Kasumi-1 (cell line): ENCODE results near the gene RAB3IL1.

ENCODE experiments used
- DNase-seq, 2 experiments: peaks; one replicate each; lab custom pipeline; 2025; lab: John Stamatoyannopoulos, UW

Gene RAB3IL1

DNA sequence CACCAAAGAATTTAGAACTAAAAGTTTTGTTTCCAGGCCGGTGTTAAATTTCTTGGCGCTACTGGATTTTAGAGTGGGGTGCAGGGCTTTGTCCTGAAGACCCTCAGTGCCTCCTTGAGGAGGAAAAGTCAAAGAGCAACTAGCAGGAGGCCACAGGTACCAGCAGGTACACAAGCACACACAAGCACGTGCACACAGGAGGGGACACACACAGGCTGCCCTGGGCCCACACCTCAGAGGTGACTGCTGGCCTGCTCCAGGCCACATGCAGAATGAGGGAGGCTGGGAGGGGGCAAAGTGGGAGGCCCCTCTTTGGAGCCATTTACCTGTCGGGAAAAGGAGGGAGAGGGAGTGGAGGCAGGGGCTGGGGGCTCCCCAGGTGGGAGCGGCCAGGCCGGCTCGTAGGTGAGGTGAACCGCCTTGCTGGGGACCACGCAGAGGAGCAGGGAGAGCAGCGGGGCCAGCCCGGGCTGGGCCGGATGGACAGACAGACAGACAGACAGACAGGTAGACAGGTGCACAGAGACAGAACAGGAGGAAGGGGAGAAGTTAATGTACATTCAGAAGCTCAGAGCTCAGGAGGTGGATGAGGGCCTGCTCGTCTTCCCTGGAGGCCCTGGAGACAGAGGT is 12.2 kb downstream of the RAB3IL1 start:
- DNase-seq = no peak

DNA sequence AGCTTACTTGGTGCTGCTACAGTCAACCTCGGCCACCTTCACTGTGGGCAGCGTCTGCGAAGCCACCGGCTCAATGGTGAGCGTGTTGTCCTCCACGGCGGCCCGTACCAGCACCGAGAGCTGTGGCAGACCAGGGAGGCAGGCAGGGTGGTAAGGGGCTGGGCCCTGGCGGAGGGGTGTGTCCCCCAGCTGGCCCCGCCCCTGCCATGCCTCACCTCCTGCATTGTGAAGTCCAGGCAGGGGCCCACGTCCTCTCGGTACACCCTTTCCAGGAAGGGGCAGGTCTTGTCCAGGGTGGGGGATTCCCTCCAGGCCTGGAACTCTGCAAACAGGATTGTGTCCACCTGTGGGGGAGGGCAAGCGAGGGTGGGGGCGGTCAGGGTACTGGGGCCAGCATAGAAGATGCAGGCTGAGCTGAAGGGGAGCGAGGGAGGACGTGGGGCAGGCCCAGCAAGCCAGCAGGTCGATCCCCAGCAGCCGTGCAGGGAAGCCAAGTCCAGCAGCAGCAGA is 12.8 kb downstream of the RAB3IL1 start:
- DNase-seq = no peak

DNA sequence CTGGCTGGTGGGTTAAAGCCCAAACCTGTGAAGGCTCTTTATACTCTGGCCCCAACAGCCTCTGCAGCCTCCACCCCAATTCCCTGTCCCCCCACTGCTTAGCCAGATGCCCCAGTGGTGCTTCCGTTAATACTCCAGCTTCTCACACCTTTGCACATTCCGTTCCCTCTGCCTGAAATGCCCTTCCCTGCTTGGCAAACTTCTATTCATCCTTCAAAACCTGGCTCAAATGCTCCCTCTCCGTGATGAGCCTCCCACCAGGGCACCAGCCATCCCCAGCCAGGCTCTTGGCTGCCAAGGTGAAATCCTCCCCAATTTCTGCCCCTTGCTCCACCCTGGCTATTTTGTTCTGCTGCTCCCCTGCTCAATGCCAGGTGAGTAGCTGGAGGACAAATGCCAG is 13.5 kb downstream of the RAB3IL1 start:
- DNase-seq = no peak

DNA sequence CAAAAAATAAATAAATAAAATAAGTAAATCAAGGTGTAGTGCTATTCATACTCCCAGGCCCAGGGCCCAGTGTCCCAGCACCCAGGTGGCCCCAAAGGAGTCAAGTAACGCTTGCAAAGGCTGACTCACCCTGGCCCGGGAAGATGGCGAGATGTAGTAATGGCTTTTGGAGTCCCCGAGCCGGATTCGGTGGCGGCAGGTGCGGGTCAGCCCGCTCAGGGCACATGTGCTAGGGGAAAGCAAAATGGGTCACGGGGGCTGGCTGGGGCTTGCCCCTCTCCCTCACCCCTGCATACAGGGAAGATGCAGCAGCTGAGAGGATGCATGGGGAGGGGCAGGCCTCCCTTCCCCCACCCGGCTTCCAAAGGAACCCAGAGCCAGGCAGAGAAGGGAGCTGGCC is 15.1 kb downstream of the RAB3IL1 start:
- DNase-seq = no peak

DNA sequence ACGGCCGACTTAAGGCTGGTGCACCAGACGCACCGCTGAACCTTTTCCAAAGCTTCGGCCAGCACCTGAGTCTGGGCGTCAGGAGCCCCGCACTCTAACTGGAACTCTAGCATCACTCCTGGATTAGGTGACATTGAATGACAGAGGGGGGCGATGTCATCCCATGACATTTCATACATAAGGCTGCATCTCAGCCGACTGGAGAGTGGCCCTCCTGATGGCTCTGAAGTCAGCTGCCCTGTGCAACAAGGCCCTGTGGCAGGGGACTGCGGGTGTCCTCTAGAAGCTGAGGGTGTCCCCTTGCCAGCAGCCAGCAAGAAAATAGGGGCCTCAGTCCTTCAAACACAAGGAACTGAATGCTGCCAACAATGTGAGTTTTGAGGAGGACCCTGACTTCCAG is 16.0 kb downstream of the RAB3IL1 start:
- no peak for DNase-seq

DNA sequence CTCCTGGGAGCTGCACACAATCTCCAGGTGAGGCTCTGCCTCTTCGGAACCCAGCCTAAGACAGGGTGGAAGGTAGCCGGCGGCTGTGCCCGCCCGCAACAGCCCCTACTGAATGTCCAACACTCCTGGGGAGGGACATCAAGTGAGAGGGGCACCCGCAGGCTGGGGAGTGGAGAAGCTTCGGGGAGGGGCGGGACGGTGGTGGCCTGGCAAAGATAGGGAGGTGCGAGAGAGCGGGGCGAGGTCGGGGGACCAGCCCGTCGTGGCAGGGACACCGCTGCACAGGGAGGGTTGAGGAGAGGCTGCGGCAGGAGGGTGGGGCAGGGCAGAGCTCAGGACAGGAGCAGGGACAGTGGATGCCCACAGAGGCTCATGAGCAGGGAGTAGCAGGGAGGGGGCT is 17.1 kb downstream of the RAB3IL1 start:
- no peak for DNase-seq

DNA sequence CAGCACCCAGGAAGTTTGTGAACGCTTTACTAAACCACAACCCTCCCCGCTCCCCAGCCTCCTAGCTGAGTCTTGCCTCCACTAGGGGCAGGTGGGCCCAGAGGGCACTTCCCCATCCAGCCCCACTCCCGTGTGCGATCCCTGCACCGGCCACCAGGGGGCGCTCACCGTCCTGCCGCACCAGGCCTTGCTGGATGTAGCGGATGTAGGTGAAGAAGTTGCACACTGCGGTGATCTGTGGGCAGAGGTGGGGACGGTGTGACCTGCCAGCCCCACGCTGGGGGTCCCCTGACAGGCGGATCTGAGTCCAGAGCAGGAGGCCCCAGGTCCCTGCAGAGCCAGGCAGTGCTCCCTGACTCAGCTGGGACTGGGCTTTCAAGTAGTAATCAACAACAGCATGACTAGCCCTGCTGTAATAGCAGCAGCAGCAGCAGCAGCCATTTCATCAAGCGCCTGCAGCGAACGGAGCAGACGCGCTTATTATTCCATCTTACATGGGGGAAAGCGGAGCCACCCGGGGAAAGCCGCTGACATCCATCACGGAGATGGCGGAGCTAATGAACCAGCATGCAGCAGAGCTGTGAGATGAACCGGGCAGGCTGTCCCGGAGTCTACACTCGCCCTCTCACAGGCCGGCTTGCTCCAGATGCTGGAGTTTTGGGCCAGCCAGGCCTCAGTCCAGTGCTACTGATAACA is 18.1 kb downstream of the RAB3IL1 start:
- peak; percentile 81 to 84 for DNase-seq

DNA sequence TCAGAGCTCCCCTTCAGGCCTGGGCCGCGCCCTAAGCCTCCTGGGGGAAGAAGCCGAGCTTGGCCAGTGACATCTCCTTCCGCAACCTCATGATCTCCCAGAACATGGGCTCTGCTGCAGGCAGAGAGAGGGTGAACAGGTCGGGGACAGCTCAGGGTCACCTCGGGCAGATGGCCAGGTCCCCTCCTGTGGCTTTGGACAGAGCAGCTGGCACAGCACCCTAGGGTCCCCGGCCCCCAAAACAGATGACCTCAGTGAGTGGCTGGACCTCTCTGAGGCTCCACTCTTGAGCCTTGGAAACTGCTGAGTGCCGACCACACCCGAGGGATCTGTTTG is 19.2 kb downstream of the RAB3IL1 start:
- no peak for DNase-seq

DNA sequence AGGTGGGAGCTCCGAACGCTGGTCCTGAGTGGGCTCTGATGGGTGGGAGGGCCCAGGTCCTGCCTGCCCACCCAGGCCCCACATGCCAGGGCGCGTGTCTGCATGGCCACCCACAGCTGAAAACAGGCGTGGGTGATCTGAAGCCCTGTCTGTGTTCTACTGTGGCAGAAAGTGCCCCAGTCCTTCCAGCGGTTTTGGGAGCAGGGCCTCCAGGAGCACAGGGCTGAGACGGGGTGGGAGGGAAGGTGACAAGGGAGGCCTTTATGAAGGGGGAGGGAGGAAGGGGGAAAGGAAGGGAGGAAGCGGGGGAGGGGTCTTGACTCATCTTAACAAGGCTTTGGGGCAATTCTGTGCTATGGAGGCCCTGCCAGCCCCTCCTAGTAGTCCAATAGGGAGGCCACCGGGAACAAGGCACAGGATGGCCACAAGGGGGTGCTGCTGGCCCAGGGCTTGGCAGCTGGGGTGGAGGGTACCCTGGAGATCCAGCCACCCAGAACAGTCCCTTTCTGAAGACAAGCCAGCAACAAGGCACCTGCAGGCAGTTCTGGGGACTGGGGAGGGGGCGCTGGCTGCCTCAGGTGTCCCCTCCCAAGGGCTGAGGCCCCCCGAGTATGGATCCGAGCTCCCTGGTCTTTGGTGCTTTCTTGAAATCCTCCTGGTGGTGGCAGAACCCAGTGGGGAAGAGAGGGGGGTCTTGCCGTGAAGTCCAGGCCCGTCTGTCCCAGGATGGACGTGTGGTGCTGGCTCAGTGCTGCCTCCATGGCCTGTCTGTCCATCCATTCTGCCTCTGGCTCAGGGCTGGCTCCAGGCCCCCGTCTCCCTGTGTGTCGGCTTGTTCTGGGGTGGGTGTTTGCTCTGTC is 19.7 kb downstream of the RAB3IL1 start:
- DNase-seq = peak; percentile 40 to 65

DNA sequence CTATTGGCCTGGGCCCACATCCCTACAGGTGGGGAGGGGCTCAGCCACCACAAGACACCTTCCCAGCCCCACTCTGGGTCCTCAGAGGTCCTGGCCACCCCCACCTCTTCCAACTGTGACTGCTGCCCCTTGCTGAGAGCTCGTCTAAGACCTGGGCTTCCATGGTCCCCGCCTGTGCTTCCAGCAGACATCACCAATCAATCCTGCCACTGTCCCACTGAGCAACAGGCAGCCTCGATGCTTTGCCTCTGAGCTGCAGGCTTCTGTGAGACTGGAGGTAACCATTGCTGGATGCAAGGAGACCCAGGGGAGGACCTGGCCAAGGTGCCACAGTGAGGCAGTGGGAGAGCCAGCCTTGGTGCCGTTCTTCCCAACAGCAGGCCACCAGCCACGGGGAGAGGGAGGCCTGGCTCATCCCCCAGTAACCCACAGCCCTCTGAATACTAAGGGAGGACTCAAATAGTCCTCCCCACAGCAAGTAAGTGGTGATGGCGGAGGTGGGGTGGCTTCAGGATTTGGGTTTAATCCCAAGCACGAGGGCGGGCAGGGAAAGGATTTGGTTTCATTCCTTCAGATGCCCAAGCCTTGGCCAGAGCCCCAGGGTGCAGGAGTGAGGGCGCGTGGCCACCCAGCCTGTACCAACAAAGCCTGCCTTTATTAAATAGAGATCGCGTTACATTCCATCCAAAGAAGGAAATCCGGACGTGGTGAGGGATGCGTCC is 20.5 kb downstream of the RAB3IL1 start:
- no peak for DNase-seq

DNA sequence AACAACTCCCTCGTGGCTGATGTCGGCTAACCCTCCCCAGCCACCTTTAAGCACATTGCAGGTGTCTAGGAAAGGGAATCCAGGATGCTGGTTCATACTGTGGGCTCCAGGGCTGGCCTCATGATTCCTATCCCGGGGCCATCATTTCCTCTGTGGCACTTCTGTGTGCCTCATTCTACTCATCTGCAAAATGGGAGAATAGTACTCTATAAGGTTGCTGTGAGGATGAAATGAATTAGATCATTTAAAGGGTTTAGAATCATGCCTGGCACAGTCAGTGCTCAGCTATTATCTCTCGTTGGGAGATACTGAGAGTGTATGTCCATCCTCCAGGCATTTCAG is 21.7 kb downstream of the RAB3IL1 start:
- DNase-seq = no peak

DNA sequence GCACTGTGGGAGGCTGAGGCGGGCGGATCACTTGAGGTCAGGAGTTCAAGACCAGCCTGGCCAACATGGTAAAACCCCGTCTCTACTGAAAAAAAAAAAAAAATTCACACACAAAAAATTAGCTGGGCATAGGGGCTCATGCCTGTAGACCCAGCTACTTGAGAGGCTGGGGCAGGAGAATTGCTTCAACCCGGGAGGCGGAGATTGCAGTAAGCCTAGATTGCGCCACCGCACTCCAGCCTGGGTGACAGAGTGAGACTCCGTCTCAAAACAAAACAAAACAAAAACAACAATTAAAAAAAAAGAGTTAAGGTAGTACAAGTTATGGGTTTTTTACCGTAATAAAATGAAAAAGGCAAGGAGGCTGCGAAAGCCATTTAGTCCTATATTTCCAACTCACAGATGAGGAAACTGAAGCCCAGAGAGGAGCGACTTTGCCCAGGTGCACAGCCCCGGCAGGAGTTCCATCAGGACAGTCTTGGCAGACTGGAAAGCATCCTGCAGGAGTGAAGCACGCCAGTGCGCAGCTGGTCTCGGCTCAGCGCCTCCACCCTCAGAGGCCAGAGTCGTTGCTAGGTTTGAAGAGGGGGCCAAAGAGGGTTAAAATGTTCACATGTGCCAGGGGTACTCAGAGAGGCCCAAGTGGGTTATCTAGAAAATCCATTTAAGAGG is 22.2 kb downstream of the RAB3IL1 start:
- no peak for DNase-seq

DNA sequence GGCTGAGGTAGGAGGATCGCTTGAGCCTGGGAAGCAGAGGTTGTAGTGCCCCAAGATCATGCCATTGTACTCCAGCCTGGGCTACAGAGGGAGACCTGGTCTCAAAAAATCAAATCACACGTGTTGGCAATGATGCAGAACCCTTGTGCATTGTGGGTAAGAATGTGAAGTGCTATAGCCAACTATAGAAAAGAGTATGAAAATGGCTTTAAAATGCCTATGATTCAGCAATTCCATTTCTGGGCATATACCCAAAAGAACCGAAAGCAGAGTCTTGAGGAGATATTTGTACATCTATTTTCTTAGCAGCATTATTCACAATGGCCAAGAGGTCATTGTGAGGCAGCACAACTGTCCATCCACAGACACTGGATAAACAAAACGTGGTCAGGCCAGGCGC is 23.4 kb downstream of the RAB3IL1 start:
- no peak for DNase-seq

DNA sequence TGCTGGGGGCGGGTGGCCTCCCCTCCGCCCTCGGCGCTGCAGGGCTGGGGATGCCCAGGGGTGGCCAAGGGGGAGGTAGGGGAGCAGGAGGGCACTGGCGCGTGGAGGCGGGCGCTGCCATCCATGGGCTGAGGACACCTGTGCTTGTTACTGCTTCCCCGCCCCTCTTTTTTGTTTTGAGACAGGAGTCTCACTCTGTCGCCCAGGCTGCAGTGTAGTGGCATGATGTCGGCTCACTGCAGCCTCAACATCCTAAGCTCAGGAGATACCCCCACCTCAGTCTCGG is 25.3 kb downstream of the RAB3IL1 start:
- no peak for DNase-seq

DNA sequence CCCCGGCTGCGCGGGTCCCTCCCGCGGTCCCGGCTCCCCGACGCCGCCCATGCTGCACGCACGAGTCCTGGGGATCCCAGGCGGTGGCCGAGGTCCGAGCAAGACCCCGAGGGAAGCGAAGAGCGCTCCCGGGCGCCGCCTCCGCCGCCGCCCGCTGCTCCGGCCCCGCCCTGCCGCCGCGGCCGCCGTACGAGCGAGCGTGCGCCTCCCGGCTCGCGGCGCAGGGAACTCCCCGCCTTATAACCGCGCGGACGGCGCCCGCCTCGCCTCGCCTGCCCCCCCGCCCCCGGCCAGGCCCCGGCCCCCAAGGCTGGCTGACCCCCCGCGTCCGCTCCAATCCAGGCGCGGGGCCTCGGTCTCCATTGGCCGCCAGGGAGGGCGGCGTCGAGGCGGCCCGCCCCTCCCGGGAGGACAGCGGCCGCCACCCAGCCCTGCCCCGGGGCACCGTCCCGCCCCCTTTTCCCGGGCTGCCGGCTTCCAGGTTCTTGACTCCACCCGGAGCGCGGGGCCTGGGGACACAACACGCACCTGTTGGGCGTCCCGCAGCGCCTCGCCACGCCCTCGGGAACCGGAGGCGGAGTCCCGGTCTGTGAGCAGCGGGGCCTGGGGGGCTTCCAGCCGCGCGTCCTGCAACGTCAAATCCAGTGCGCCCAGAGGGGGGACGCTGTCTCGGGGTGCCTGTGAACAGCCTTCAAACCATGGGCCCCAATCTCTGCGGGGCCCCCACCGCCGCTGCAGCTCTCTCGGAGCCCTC is 25.9 kb downstream of the RAB3IL1 start, which contains the start of gene FADS3:
Gene FADS3 (minus strand): TSS at position 215 of the 754 bp plus-strand sequence. CDS start 164 bp downstream, at position 51.
- DNase-seq = peak; percentile 29 to 65

DNA sequence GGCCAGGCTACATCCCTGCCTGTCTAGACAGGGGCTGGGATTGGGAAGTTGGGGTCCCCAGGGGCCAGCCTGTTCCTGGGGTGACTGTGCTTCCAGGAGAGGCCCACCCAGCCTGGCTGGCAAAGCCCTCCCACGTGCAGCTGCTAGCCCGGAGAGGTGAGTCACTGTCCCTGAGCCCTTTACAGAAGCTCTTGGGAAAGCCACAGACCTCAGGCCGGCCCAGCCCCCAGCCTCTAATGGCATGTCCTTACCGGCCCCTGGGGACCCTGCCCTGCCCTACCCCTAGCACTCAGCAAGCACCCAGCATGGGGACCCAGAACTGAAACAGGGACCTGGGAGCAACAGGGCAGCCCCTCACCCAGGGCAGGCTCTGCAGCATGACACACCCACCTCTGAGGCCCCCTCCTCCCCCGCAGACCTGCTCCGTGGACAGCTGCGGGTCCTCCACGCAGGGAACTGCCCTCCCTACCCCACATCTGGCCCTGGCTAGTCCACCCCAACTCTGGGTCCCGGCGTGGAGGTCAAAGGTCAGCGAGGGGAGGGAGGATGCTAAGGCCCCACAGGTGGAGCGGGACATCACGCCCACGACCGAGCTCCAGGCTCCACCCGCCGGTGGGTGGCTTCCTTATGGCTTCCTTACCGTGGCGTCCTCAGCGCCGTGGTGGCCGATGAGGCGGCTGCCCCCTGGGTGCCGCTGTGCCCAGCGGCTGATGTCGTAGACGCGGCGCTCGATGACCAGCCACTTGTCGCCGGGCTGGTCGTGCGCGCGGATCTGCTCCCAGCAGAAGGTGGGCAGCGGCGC is 26.6 kb downstream of the RAB3IL1 start:
- DNase-seq = peak; percentile 17 to 22

DNA sequence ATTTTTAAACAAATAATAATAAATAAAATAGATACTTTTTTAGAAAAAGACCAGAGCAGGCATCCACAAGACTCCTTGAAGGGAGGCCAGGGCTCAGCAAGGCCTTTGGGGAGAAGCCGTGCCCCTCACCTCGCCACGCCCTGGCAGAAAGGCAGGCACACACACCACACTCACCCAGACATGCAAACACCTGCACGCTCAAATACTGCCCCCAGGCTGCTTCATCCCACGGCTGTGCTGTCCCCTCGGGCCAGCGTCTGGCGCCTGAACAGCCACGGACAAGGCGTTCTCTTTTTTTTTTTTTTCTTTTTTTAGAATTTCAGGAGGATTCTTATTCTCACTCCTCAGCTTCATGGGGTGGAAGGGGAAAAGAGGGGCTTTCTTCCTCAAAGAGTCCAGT is 27.5 kb downstream of the RAB3IL1 start:
- no peak for DNase-seq

DNA sequence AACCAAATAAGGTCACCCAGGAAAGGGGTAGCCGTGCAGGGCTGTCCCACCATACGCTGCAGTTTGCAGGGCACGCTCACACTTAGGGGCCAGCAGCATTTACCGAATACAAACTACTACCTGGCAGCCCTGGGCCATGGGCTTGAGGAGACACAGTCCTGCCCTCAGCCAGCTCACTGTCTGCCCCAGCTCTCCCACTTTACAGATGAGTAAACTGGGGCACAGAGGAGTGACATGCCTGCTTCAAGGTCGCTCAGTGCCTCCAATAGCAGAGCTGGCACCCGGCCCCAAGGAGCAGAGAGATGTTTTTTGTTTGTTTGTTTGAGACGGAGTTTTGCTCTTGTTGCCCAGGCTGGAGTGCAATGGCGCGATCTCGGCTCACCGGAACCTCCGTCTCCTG is 28.8 kb downstream of the RAB3IL1 start:
- DNase-seq = no peak

DNA sequence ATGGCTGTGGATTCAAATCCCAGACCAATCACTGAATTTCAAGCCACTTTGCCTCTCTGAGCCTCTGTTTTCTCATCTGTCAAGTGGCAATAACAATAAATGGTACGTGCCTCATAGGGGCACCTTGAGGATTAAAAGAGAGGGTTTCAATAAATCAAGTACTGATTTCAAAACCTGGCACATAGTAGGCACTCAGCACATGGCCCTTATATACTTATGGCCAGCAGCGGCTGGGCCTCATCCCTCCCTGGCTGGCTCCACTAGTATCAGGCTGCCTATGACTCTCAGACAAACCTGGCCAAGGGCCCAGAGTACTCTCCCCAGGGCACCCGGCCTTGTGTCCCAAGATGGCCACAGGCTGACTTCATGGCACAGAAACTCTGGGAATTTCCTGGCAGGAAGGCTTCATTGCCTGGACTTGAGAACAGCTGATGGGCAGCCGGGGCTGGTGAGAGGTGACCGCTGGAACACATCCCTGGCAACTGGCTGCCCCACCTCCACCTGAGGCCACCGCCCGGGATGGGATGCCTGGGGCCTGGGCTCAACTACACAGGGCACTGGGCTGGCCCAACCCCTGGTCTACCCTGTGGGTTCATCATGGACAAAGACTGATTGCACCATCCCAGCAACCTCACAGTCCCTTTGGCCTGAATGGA is 29.4 kb downstream of the RAB3IL1 start:
- DNase-seq = no peak

DNA sequence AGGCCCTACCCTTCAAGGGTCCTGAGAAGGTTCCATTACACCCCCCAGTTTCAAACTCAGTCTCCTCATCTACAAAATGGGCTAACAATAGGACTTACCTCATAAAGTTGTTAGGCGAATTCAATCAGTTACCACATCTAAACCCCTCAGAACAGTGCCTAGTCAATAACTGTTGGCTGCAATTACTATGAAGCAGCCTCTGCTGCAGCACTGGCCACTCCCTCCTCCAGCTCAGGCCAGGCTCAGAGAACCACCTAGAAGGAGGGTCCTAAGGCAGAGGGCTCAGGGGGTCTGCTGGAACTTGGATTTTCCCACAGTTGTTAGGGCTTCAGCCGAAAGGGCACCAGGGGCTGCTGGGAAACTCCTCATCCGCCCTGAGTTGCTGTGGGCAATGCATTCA is 30.7 kb downstream of the RAB3IL1 start:
- DNase-seq = no peak
